ENCODE data around the gene CACNA1C.

Gene CACNA1C

GRCh38 chr12:2258025-2258424 lies 205.2 kb downstream of the CACNA1C start:
- Histone ChIP-seq H3K4me3 (ENCODE audit: low read length) (no peak overlapping the region), H3K4me1 (ENCODE audit: control insufficient read depth, insufficient read depth, low read length) (peaks cover 11% of the 10 kb centered on the region), H3K27ac (ENCODE audit: low read depth, low read length) (no peak overlapping the region), H3K36me3 (ENCODE audit: control insufficient read depth, insufficient read depth, low read length) (no peaks in the 10 kb centered on the region), H3K27me3 (ENCODE audit: control insufficient read depth, insufficient read depth, low read length) (no peaks in the 10 kb centered on the region), H3K9ac (ENCODE audit: low read length) (no peak overlapping the region)

- H3K4me3 ChIP-seq (ENCODE audit: low read length) = no peak overlapping the region
- H3K27me3 ChIP-seq (ENCODE audit: control insufficient read depth, insufficient read depth, low read length) = no peaks in the 10 kb centered on the region
- peaks cover 12% of the 10 kb centered on the region for H3K4me1 ChIP-seq (ENCODE audit: control insufficient read depth, insufficient read depth, low read length)
- no peak overlapping the region for H3K27ac ChIP-seq (ENCODE audit: low read depth, low read length)
- H3K9ac ChIP-seq (ENCODE audit: low read length) = no peak overlapping the region
- no peaks in the 10 kb centered on the region for H3K36me3 ChIP-seq (ENCODE audit: control insufficient read depth, insufficient read depth, low read length)
Measured at GRCh38 chr12:2259369-2259768, 206.6 kb downstream of the CACNA1C start.

GRCh38 chr12:2260441-2260840 lies 207.7 kb downstream of the CACNA1C start:
- H3K4me3 ChIP-seq (ENCODE audit: low read length) = no peak overlapping the region
- H3K27me3 ChIP-seq (ENCODE audit: control insufficient read depth, insufficient read depth, low read length) = no peaks in the 10 kb centered on the region
- peaks cover 23% of the 10 kb centered on the region for H3K4me1 ChIP-seq (ENCODE audit: control insufficient read depth, insufficient read depth, low read length)
- no peak overlapping the region for H3K9ac ChIP-seq (ENCODE audit: low read length)
- no peaks in the 10 kb centered on the region for H3K36me3 ChIP-seq (ENCODE audit: control insufficient read depth, insufficient read depth, low read length)
- H3K27ac ChIP-seq (ENCODE audit: low read depth, low read length) = no peak overlapping the region

GRCh38 chr12:2261708-2262107 lies 208.9 kb downstream of the CACNA1C start:
- H3K4me3 ChIP-seq (ENCODE audit: low read length) = no peak overlapping the region
- no peaks in the 10 kb centered on the region for H3K36me3 ChIP-seq (ENCODE audit: control insufficient read depth, insufficient read depth, low read length)
- no peaks in the 10 kb centered on the region for H3K27me3 ChIP-seq (ENCODE audit: control insufficient read depth, insufficient read depth, low read length)
- no peak overlapping the region for H3K9ac ChIP-seq (ENCODE audit: low read length)
- no peak overlapping the region for H3K27ac ChIP-seq (ENCODE audit: low read depth, low read length)
- peaks cover 29% of the 10 kb centered on the region for H3K4me1 ChIP-seq (ENCODE audit: control insufficient read depth, insufficient read depth, low read length)

GRCh38 chr12:2262449-2262848 lies 209.7 kb downstream of the CACNA1C start:
- H3K27ac ChIP-seq (ENCODE audit: low read depth, low read length) = no peak overlapping the region

GRCh38 chr12:2263901-2264300 lies 211.1 kb downstream of the CACNA1C start:
- peaks cover 47% of the 10 kb centered on the region for H3K4me1 ChIP-seq (ENCODE audit: control insufficient read depth, insufficient read depth, low read length)
- H3K27ac ChIP-seq (ENCODE audit: low read depth, low read length) = peak overlapping the region; percentile 57
- H3K27me3 ChIP-seq (ENCODE audit: control insufficient read depth, insufficient read depth, low read length) = no peaks in the 10 kb centered on the region

More at GRCh38 chr12:2262449-2262848, 209.7 kb downstream of the CACNA1C start:
- H3K36me3 ChIP-seq (ENCODE audit: control insufficient read depth, insufficient read depth, low read length) = no peaks in the 10 kb centered on the region
- no peak overlapping the region for H3K9ac ChIP-seq (ENCODE audit: low read length)
- peaks cover 33% of the 10 kb centered on the region for H3K4me1 ChIP-seq (ENCODE audit: control insufficient read depth, insufficient read depth, low read length)
- no peak overlapping the region for H3K4me3 ChIP-seq (ENCODE audit: low read length)
- no peaks in the 10 kb centered on the region for H3K27me3 ChIP-seq (ENCODE audit: control insufficient read depth, insufficient read depth, low read length)

GRCh38 chr12:2264651-2265232 lies 212.0 kb downstream of the CACNA1C start:
- no peaks in the 10 kb centered on the region for H3K36me3 ChIP-seq (ENCODE audit: control insufficient read depth, insufficient read depth, low read length)
- peak overlapping the region; percentile 57 for H3K27ac ChIP-seq (ENCODE audit: low read depth, low read length)

More at GRCh38 chr12:2263901-2264300, 211.1 kb downstream of the CACNA1C start:
- Histone ChIP-seq H3K4me3 (ENCODE audit: low read length) (no peak overlapping the region), H3K9ac (ENCODE audit: low read length) (no peak overlapping the region), H3K36me3 (ENCODE audit: control insufficient read depth, insufficient read depth, low read length) (no peaks in the 10 kb centered on the region)

GRCh38 chr12:2265461-2266167 lies 212.8 kb downstream of the CACNA1C start:
- Histone ChIP-seq H3K36me3 (ENCODE audit: control insufficient read depth, insufficient read depth, low read length) (no peaks in the 10 kb centered on the region), H3K4me1 (ENCODE audit: control insufficient read depth, insufficient read depth, low read length) (peaks cover 48% of the 10 kb centered on the region), H3K27me3 (ENCODE audit: control insufficient read depth, insufficient read depth, low read length) (no peaks in the 10 kb centered on the region), H3K9ac (ENCODE audit: low read length) (no peak overlapping the region), H3K4me3 (ENCODE audit: low read length) (no peak overlapping the region), H3K27ac (ENCODE audit: low read depth, low read length) (peak overlapping the region; percentile 57)

More at GRCh38 chr12:2264651-2265232, 212.0 kb downstream of the CACNA1C start:
- H3K9ac ChIP-seq (ENCODE audit: low read length) = no peak overlapping the region
- H3K27me3 ChIP-seq (ENCODE audit: control insufficient read depth, insufficient read depth, low read length) = no peaks in the 10 kb centered on the region
- peaks cover 48% of the 10 kb centered on the region for H3K4me1 ChIP-seq (ENCODE audit: control insufficient read depth, insufficient read depth, low read length)
- H3K4me3 ChIP-seq (ENCODE audit: low read length) = no peak overlapping the region

- Histone ChIP-seq H3K27ac (ENCODE audit: low read depth, low read length) (peak overlapping the region; percentile 70), H3K4me3 (ENCODE audit: low read length) (no peak overlapping the region), H3K36me3 (ENCODE audit: control insufficient read depth, insufficient read depth, low read length) (no peaks in the 10 kb centered on the region)
Measured at GRCh38 chr12:2266666-2267620, 214.2 kb downstream of the CACNA1C start.

GRCh38 chr12:2267703-2268470 lies 215.1 kb downstream of the CACNA1C start:
- no peaks in the 10 kb centered on the region for H3K27me3 ChIP-seq (ENCODE audit: control insufficient read depth, insufficient read depth, low read length)
- H3K4me3 ChIP-seq (ENCODE audit: low read length) = no peak overlapping the region
- peaks cover 45% of the 10 kb centered on the region for H3K4me1 ChIP-seq (ENCODE audit: control insufficient read depth, insufficient read depth, low read length)
- H3K36me3 ChIP-seq (ENCODE audit: control insufficient read depth, insufficient read depth, low read length) = no peaks in the 10 kb centered on the region
- peak overlapping the region; percentile 70 for H3K27ac ChIP-seq (ENCODE audit: low read depth, low read length)
- H3K9ac ChIP-seq (ENCODE audit: low read length) = no peak overlapping the region

More at GRCh38 chr12:2266666-2267620, 214.2 kb downstream of the CACNA1C start:
- Histone ChIP-seq H3K9ac (ENCODE audit: low read length) (no peak overlapping the region), H3K4me1 (ENCODE audit: control insufficient read depth, insufficient read depth, low read length) (peaks cover 48% of the 10 kb centered on the region), H3K27me3 (ENCODE audit: control insufficient read depth, insufficient read depth, low read length) (no peaks in the 10 kb centered on the region)

- no peak overlapping the region for H3K9ac ChIP-seq (ENCODE audit: low read length)
- no peak overlapping the region for H3K4me3 ChIP-seq (ENCODE audit: low read length)
- no peaks in the 10 kb centered on the region for H3K36me3 ChIP-seq (ENCODE audit: control insufficient read depth, insufficient read depth, low read length)
- no peaks in the 10 kb centered on the region for H3K27me3 ChIP-seq (ENCODE audit: control insufficient read depth, insufficient read depth, low read length)
- H3K4me1 ChIP-seq (ENCODE audit: control insufficient read depth, insufficient read depth, low read length) = peaks cover 48% of the 10 kb centered on the region
- H3K27ac ChIP-seq (ENCODE audit: low read depth, low read length) = peak overlapping the region; percentile 70
Measured at GRCh38 chr12:2268471-2269286, 215.9 kb downstream of the CACNA1C start.
